ENCODE results near the gene PWP1. TPM values are rescaled to one million over a fixed set of nuclear protein-coding genes. Genes with fewer than 3 reads are reported as not detected.

The PWP1 gene
- total RNA-seq, 4 donors from 2014 or later = 75.9 to 104 (median 92.0) TPM

DNA sequence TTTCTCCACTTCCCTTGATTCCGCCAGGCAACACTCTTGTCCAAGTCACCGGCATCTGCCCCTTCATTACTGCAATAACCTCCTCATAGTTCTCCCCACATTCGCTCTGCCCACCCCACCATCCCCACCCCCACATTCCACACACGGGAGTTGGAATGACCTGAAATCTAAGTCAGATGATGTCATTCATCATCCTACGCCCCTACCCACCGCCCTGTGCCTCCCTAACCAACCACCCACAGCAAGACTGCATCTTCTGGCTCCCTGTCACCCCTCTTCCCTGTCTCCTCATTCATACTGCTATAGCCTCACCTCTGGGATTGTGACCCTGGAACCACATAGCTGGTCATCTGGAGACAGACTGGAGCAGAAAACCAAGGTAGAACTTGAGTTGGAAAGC lies 7.9 kb upstream of the PWP1 start:
- H3K4me3 ChIP-seq = no peak overlapping the region
- 59 to 65% methylated on average over 6 of the region's 6 CpGs for WGBS, 2 donors
- H3K9me3 ChIP-seq = no peaks in the 10 kb centered on the region
- peaks cover 0 to 7% (median 0%) of the 10 kb centered on the region in 4 donors for H3K4me1 ChIP-seq
- no peak overlapping the region for H3K27ac ChIP-seq
- DNase-seq (ENCODE audit: low spot score in 2 of 2) = no peak
- TF ChIP-seq CTCF (IDR thresholded peaks at IDR 0.05) (no peak), EP300 (IDR thresholded peaks at IDR 0.05) (no peak), POLR2A (IDR thresholded peaks at IDR 0.05) (no peak)
- H3K27me3 ChIP-seq = peaks cover 0 to 18% of the 10 kb centered on the region in 2 donors
- no peaks in the 10 kb centered on the region for H3K36me3 ChIP-seq

GRCh38 chr12:107679336-107679735 lies 6.3 kb upstream of the PWP1 start:
- Histone ChIP-seq H3K4me1 (peaks cover 0 to 7% (median 0%) of the 10 kb centered on the region in 4 donors), H3K4me3 (no peak overlapping the region), H3K9me3 (no peaks in the 10 kb centered on the region), H3K27ac (no peak overlapping the region), H3K27me3 (peaks cover 0 to 18% of the 10 kb centered on the region in 2 donors), H3K36me3 (no peaks in the 10 kb centered on the region)
- no peak for TF ChIP-seq EP300 (IDR thresholded peaks at IDR 0.05)
- TF ChIP-seq CTCF (IDR thresholded peaks at IDR 0.05) = no peak
- TF ChIP-seq POLR2A (IDR thresholded peaks at IDR 0.05) = no peak
- 76 to 77% methylated on average over 6 of the region's 6 CpGs for WGBS, 2 donors
- DNase-seq (ENCODE audit: low spot score in 2 of 2) = no peak

DNA sequence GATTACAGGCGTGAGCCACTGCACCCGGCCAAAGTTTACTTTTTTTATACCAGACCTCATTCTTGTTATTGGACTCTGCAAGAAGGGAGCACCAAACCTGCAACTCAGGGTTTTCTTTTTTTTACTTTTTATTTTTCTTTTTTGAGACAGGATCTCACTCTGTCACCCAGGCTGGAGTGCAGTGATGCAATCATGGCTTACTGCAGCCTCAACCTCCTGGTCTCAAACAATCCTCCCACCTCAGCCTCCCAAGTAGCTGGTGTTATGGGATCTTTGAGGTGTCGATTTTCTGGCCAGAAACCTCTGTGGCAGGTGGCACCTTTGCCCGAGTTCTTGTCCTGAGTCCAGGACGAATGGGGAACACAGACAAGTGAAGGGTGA lies 4.2 kb upstream of the PWP1 start:
- no peak overlapping the region for H3K4me3 ChIP-seq
- 83 to 84% methylated on average over 5 of the region's 5 CpGs for whole genome bisulfite sequencing, 2 donors
- no peak for DNase-seq (ENCODE audit: low spot score in 2 of 2)
- H3K4me1 ChIP-seq = peaks cover 0 to 15% (median 7%) of the 10 kb centered on the region in 4 donors
- H3K27ac ChIP-seq = no peak overlapping the region
- H3K36me3 ChIP-seq = no peaks in the 10 kb centered on the region
- H3K27me3 ChIP-seq = peaks cover 0 to 18% of the 10 kb centered on the region in 2 donors
- no peak for TF ChIP-seq CTCF (IDR thresholded peaks at IDR 0.05)
- no peak for TF ChIP-seq EP300 (IDR thresholded peaks at IDR 0.05)
- TF ChIP-seq POLR2A (IDR thresholded peaks at IDR 0.05) = no peak
- no peaks in the 10 kb centered on the region for H3K9me3 ChIP-seq

- no peak for DNase-seq (ENCODE audit: low spot score in 2 of 2)
- no peaks in the 10 kb centered on the region for H3K9me3 ChIP-seq
- H3K27ac ChIP-seq = no peak overlapping the region
- 73 to 80% methylated on average over 13 to 14 of the region's 19 CpGs for WGBS, 2 donors
- no peak for TF ChIP-seq CTCF (IDR thresholded peaks at IDR 0.05)
- TF ChIP-seq EP300 (IDR thresholded peaks at IDR 0.05) = no peak
- no peak for TF ChIP-seq POLR2A (IDR thresholded peaks at IDR 0.05)
- H3K4me3 ChIP-seq = no peak overlapping the region
- peaks cover 0 to 13% of the 10 kb centered on the region in 2 donors for H3K27me3 ChIP-seq
- no peaks in the 10 kb centered on the region for H3K36me3 ChIP-seq
- peaks cover 0 to 19% (median 11%) of the 10 kb centered on the region in 4 donors for H3K4me1 ChIP-seq
Measured at GRCh38 chr12:107681836-107682820, 3.5 kb upstream of the PWP1 start.
